HG02623 (cell line): ENCODE results near the gene CARD9.
"Not testable (repeated sequence)": the region's sequence is repeated elsewhere in the genome, so short reads cannot be mapped to it uniquely, and the experiment has no call there.

Experiments used
- ATAC-seq: cut with Tn5 transposase; IDR thresholded peaks from one replicate; pipeline ENCODE4 v1.9.1; 2021; ENCODE audit warnings: moderate library complexity; ENCODE audit not compliant: unreplicated experiment

CARD9 gene

GRCh38 chr9:136373300-136374182 is at the start of gene CARD9:
CARD9 (minus strand) TSS chr9:136373669; CDS start chr9:136372078, 1,591 bp downstream.
- no peak for ATAC-seq

GRCh38 chr9:136422876-136423275 is 49.4 kb upstream of the CARD9 start:
- ATAC-seq = no peak

GRCh38 chr9:136421791-136422190 is 48.3 kb upstream of the CARD9 start:
- ATAC-seq = no peak

GRCh38 chr9:136419092-136419420 is 45.6 kb upstream of the CARD9 start:
- ATAC-seq = no peak

- ATAC-seq = no peak
Measured at GRCh38 chr9:136418182-136419091, 45.0 kb upstream of the CARD9 start.

GRCh38 chr9:136416914-136417313 is 43.4 kb upstream of the CARD9 start:
- no peak for ATAC-seq

GRCh38 chr9:136416427-136416826 is 43.0 kb upstream of the CARD9 start:
- ATAC-seq = no peak

- no peak for ATAC-seq
Measured at GRCh38 chr9:136412962-136413361, 39.5 kb upstream of the CARD9 start.

GRCh38 chr9:136411378-136411777 is 37.9 kb upstream of the CARD9 start:
- no peak for ATAC-seq

- ATAC-seq = peak; percentile 87
Measured at GRCh38 chr9:136410500-136411287, 37.2 kb upstream of the CARD9 start, which contains the start of the genes ENTR1 and PMPCA. ENTR1 (minus strand) TSS chr9:136410614; CDS start chr9:136410397, 217 bp downstream. PMPCA (plus strand) TSS chr9:136410658; CDS start chr9:136410669, 11 bp downstream.

GRCh38 chr9:136409557-136410455 is 36.3 kb upstream of the CARD9 start:
- ATAC-seq = peak; percentile 23

GRCh38 chr9:136407911-136408310 is 34.4 kb upstream of the CARD9 start:
- ATAC-seq = no peak

- ATAC-seq = not testable (repeated sequence)
Measured at GRCh38 chr9:136407061-136407460, 33.6 kb upstream of the CARD9 start.

- not testable (repeated sequence) for ATAC-seq
Measured at GRCh38 chr9:136405904-136406303, 32.4 kb upstream of the CARD9 start.

- no peak for ATAC-seq
Measured at GRCh38 chr9:136405481-136405880, 32.0 kb upstream of the CARD9 start.

GRCh38 chr9:136404801-136405136 is 31.3 kb upstream of the CARD9 start:
- no peak for ATAC-seq

GRCh38 chr9:136403915-136404800 is 30.7 kb upstream of the CARD9 start:
- no peak for ATAC-seq

GRCh38 chr9:136403538-136403914 is 30.1 kb upstream of the CARD9 start:
- no peak for ATAC-seq

GRCh38 chr9:136402067-136402466 is 28.6 kb upstream of the CARD9 start:
- ATAC-seq = no peak
